NT2/D1 (cell line): ENCODE data around the gene SYNPR.

Experiments
- DNase-seq: peaks from one replicate; pipeline ENCODE4 v3.0.0-alpha.2; 2011; ENCODE audit warnings: low read depth, low spot score
- H3K27me3 ChIP-seq: 2 replicates; pipeline ENCODE4 v1.6.0; 2011; ENCODE audit warnings: mild to moderate bottlenecking; ENCODE audit not compliant: insufficient read length, insufficient read depth
- H3K36me3 ChIP-seq: 2 replicates; pipeline ENCODE4 v1.6.1; 2011; ENCODE audit warnings: mild to moderate bottlenecking, low read length, mixed read lengths; ENCODE audit not compliant: insufficient read depth, insufficient read length
- H3K4me1 ChIP-seq: 2 replicates; pipeline ENCODE4 v1.5.1; 2011; ENCODE audit not compliant: insufficient read depth, insufficient read length
- H3K4me3 ChIP-seq: 2 replicates; pipeline ENCODE4 v1.5.1; 2011; ENCODE audit warnings: low read depth; ENCODE audit not compliant: insufficient read length
- H3K9ac ChIP-seq: 2 replicates; pipeline ENCODE4 v1.6.0; 2011; ENCODE audit warnings: low read depth; ENCODE audit not compliant: insufficient read length
- H3K9me3 ChIP-seq: 2 replicates; pipeline ENCODE4 v1.5.1; 2011; ENCODE audit warnings: mild to moderate bottlenecking, low read length; ENCODE audit not compliant: insufficient read depth
- SUZ12 ChIP-seq: IDR thresholded peaks from 2 replicates; pipeline ENCODE4 v1.6.1; 2011; ENCODE audit not compliant: insufficient read length, insufficient read depth; ENCODE audit errors: extremely low read depth
- YY1 ChIP-seq: IDR thresholded peaks from 2 replicates; pipeline ENCODE4 v1.6.1; 2011; ENCODE audit not compliant: insufficient read length, insufficient read depth
- ZNF274 ChIP-seq: IDR thresholded peaks from 2 replicates; pipeline ENCODE4 v1.6.1; 2011; ENCODE audit warnings: mild to moderate bottlenecking, low read depth, low read length

SYNPR gene

DNA sequence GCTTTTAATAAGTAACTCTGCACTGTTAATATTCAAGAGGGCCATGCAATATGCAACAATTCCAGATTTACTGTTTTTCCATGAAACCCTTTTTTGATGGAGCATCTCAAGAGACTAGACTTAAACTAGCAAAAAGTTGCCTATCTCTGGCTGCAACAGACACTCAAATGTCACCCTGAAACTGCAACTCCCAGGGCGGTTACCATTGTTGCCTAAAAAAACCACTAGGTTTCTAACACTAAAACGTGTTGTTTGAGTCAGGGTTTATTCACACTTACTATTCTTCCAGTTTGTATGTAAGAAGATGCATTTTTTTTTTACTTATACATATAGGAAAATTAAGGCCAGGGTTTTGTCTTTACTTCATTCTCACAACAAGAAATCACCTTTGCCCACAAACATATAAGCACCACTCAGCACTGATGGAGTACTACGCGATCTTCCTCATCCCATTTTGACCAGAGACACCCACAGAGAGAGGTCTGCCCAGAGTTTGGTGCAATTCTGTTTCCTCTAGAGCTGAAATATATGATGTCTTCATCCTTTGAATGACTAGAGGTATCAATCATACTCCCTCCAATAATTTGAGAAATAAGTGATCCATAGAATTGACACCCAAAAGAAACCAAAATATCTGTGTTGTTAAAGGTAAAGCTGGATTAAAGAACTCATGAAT, 250.4 kb downstream of the SYNPR start:
- no peaks in the 10 kb centered on the region for H3K36me3 ChIP-seq
- DNase-seq: no peak
- no peak overlapping the region for H3K4me3 ChIP-seq
- H3K27me3 ChIP-seq: no peaks in the 10 kb centered on the region
- H3K9ac ChIP-seq: no peak overlapping the region
- TF ChIP-seq ZNF274 (no peak), SUZ12 (no peak), YY1 (no peak)
- H3K4me1 ChIP-seq: no peaks in the 10 kb centered on the region
- no peaks in the 10 kb centered on the region for H3K9me3 ChIP-seq

DNA sequence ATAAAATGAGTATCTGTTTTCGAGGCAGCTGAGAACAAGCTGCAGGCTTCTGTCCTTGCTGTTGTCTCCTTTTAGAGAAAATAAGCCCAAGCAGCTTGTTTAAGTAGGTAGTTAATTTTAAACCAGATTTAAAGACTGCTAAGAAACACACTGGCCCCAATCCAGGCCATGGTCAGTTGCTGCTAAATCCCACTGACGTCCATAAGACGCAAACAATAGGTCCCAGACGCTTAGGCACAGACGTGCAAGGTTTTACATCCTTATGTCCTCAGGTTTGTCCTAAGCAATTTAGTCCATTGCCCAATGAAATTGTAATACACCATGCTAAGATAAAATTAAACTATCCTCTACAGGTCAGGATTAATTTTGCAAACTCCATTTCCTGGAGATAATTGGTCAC, 254.4 kb downstream of the SYNPR start:
- no peaks in the 10 kb centered on the region for H3K9me3 ChIP-seq
- DNase-seq: no peak
- H3K4me3 ChIP-seq: no peak overlapping the region

GRCh38 chr3:63538919-63539318, 260.8 kb downstream of the SYNPR start:
- no peaks in the 10 kb centered on the region for H3K9me3 ChIP-seq
- no peak overlapping the region for H3K4me3 ChIP-seq
- H3K27me3 ChIP-seq: no peaks in the 10 kb centered on the region
- TF ChIP-seq ZNF274: no peak
- no peak for TF ChIP-seq SUZ12
- TF ChIP-seq YY1: no peak
- no peak for DNase-seq
- no peaks in the 10 kb centered on the region for H3K36me3 ChIP-seq
- no peak overlapping the region for H3K9ac ChIP-seq
- H3K4me1 ChIP-seq: no peaks in the 10 kb centered on the region

More for the DNA sequence above, 254.4 kb downstream of the SYNPR start:
- Histone ChIP-seq H3K9ac (no peak overlapping the region), H3K4me1 (no peaks in the 10 kb centered on the region), H3K36me3 (no peaks in the 10 kb centered on the region), H3K27me3 (no peaks in the 10 kb centered on the region)
- no peak for TF ChIP-seq YY1
- TF ChIP-seq ZNF274: no peak
- TF ChIP-seq SUZ12: no peak

GRCh38 chr3:63555767-63556166, 277.7 kb downstream of the SYNPR start:
- H3K9me3 ChIP-seq: no peaks in the 10 kb centered on the region
- DNase-seq: no peak
- H3K36me3 ChIP-seq: no peaks in the 10 kb centered on the region
- no peaks in the 10 kb centered on the region for H3K27me3 ChIP-seq
- TF ChIP-seq SUZ12 (no peak), YY1 (no peak), ZNF274 (no peak)
- H3K9ac ChIP-seq: no peak overlapping the region
- no peaks in the 10 kb centered on the region for H3K4me1 ChIP-seq
- H3K4me3 ChIP-seq: no peak overlapping the region

GRCh38 chr3:63556401-63556800, 278.3 kb downstream of the SYNPR start:
- no peaks in the 10 kb centered on the region for H3K9me3 ChIP-seq
- no peak for DNase-seq
- no peaks in the 10 kb centered on the region for H3K27me3 ChIP-seq
- H3K9ac ChIP-seq: no peak overlapping the region
- H3K4me1 ChIP-seq: no peaks in the 10 kb centered on the region
- H3K4me3 ChIP-seq: no peak overlapping the region
- no peaks in the 10 kb centered on the region for H3K36me3 ChIP-seq
- no peak for TF ChIP-seq ZNF274
- no peak for TF ChIP-seq SUZ12
- no peak for TF ChIP-seq YY1

GRCh38 chr3:63557912-63558311, 279.8 kb downstream of the SYNPR start:
- Histone ChIP-seq H3K9ac (no peak overlapping the region), H3K4me1 (no peaks in the 10 kb centered on the region), H3K9me3 (no peaks in the 10 kb centered on the region), H3K4me3 (no peak overlapping the region), H3K27me3 (no peaks in the 10 kb centered on the region), H3K36me3 (no peaks in the 10 kb centered on the region)
- DNase-seq: no peak
- TF ChIP-seq SUZ12 (no peak), YY1 (no peak), ZNF274 (no peak)

DNA sequence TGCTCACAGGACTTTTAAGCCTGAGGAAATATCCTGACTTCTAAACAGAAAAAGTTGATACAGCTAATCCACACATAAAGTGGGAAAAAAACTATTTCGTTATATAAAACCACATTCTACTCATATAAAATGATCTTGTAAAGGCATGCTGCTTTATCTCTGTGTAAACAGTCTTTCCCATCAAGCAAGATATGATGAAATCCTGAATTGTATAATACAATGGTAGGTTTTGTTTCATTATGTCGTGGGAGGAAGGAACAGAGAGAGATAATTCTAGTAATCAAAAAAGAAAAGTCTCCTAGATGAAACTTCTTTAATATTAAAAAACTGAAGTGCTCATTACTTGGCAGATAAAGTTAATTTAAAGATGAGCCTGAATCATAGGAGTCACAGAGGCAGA, 281.8 kb downstream of the SYNPR start:
- Histone ChIP-seq H3K36me3 (no peaks in the 10 kb centered on the region), H3K27me3 (no peaks in the 10 kb centered on the region), H3K9me3 (no peaks in the 10 kb centered on the region), H3K9ac (no peak overlapping the region), H3K4me3 (no peak overlapping the region), H3K4me1 (no peaks in the 10 kb centered on the region)
- TF ChIP-seq ZNF274 (no peak), YY1 (no peak), SUZ12 (no peak)
- DNase-seq: no peak
